Stimulated activated CD4-positive, alpha-beta T cell treated with anti-CD3 and anti-CD28 coated beads, Interleukin-15, amount 100 ng/mL, for 24 hours (primary cell): ENCODE measurements around the gene AK1.
"Not testable (repeated sequence)": the region's sequence is repeated elsewhere in the genome, so short reads cannot be mapped to it uniquely, and the experiment has no call there.

ENCODE experiments used
- DNase-seq: peaks from one replicate; pipeline ENCODE4 v3.0.0-alpha.2; 2020

Gene AK1

DNA sequence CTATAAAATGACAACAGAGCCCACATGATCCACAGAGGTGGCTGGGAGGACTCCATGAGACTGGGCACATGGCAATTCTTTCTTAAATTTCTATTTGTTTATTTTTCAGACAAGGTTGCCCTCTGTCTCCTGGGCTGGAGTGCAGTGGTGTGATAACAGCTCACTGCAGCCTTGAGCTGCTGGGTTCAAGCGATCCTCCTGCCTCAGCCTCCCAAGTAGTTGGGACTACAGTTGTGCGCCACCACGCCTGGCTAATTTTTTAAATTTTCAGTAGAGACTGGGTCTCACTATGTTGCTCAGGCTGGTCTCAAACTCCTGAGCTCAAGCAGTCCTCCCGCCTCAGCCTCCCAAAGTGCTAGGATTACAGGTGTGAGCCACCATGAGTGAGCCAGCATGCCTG lies 31.9 kb downstream of the AK1 start:
- DNase-seq: not testable (repeated sequence)

DNA sequence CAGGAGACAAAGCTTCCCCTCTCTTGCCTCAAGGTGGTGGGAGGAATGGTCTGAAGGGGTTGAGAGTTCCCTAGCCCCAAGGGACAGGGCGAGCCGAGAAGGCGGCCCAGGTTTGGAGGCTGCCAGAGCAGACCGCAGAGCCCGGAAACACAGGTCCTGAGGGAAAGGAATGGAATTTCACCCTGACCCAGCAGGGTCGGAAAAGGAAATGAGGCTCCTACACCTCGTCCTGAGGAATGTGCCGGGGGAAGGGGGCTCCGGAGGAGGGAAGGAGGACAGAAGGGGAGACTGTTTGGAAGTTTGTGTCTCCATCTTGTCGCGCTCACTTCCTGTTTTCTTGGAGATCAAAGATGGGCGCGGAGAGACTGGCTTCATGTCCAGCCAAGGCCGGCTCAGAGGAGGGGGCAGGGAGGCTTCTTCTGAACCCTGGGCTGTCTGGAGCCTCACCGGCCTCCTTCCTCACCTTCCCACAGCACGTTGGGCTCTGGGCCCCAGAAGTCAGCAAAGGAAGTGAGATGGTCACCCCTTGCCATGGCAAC lies 32.6 kb downstream of the AK1 start:
- DNase-seq: no peak

DNA sequence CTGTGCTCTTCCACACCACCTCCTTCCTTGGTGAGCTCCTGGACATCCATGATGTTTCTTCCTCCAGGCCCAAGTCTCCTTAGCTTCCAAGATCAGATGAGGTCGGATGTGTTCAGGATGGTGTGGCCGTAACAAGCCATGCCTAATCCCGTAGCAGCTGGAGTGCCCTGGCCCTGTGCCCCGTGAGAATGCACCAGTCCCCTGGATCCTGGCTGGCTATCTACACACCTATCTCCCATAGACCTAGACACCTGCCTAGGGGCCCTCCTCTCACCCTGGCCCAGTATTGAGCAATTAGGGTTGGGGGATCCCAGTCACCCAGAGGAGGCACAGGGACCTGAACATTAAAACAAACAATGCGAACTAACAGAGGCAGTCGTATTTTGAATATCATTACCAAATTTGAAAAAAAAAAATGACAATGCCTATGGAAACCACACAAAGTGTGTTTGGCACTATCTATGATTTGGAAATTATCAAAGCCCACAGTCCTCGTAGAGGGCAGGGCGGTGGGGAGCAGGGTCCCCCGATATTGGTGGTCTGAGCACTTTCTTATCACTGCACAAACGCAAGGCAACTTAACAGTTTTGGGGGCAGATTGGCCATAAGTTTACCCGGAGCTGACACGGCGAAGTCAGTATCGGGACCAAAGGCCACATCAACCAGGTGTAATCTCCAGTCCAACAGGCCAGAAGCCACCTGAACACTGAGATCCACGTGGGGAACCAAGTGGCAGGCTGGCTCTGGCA lies 36.2 kb downstream of the AK1 start:
- DNase-seq: no peak

DNA sequence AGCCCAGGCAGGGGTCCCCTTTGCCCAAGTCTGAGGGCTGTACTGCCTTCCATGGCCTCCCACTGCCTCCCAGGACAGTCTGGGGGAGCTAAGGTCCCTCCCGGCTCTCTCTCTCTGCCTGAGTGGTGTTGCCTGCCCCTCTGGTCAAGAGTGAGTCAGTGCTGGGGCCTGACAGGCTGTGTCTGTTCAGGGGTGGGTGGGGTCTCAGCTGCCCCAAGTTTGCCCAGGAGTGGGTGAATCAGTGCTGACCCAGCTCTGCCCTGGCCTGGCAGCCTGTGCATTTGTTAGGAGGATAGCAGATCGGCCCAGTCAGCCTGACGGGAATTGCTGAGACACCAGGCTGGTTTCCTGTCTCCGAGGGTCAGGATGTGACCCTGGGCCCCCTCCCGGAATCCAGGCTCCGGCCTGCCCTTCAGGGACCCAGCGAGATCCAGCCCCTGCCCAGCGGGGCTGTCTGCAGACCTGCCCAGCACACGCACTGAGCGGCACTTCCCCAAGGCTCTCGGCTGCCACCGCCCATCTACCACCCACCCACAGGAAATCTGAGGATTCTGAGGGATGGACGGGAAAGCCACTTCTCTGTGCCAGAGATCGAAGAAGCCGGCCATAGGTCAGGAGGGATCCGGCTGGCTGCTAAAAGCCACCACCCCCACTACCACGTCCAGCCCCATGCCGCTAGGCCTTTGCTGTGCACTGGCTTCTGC lies 38.9 kb downstream of the AK1 start:
- no peak for DNase-seq

DNA sequence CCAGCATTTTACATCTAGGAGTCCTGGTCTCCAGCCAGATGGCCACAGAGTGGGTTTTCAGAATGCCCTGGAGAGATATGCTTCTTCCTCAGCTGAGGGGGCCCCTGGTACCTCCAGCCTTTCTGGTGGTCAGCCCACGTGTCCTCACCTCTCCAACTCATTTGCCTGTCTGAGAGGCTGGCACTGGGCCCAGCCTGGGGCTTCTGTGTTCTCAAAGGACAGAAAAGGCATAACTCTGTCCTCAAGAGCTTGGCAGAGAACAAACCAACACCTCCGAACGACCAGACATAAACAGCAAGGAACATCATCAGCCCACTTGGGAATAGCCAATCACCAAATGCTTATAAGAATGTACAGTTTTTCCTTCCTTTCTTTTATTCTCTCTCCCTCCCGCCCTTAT lies 40.1 kb downstream of the AK1 start:
- no peak for DNase-seq

DNA sequence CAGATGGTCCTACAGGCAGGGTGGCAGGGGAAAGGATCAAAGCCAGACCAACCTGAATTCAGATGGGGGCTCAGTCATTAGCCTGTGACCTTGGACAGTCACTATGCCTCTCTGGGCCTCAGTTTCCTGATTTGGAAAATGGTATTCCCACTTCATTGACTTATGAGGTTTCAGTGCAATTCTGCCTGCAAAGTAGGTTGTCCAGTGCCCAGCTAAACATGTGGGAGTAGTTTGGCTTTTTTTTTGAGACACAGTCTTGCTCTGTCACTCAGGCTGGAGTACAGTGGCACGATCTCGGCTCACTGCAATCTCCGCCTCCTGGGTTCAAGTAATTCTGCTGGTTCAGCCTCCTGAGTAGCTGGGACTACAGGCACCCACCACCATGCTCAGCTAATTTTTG lies 40.9 kb downstream of the AK1 start:
- DNase-seq: not testable (repeated sequence)

DNA sequence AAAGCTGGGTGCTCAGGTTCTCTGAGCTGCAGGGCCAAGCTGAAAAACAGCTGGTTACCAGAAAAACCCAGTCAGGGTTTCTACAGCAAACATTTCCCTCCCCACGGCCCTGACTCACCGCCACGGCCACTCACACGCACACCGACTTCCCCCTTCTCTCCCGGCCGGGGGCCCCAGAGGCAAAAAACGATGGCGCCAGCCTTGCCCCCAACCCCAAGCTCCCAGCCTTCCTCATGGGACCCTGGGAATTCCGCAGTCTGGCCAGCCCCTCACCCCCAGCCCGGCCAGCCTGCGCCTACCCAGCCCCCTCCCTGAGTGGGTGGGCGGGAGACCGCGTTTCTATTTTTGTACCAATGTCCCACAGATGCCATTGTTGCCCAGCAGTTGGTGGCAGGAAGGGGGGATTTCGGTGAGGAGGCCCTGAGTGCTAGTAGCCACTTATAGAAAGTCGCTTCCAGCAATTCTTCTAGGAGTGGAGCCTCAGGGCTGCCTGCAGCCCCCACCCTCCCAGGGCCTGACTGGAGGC lies 41.4 kb downstream of the AK1 start:
- peak; percentile 42 for DNase-seq

DNA sequence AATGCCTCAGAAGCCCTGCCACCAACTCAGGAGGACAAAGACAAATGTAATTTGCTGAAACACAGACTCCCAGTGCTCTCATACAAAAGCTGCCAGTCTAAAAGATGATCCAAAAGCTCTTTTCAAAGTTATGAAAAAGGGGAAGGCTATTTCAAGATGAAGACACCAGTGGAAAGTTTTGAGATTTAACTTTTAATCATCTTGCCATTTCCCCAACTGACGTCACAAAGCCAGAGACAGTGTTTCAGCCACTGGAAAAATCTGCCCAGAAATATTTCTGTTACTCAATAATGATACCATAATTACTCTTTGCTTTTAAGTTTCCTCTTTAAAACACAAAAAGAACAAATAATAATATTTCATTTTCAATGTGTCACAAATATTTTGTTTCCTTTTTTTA lies 43.9 kb downstream of the AK1 start:
- DNase-seq: no peak

DNA sequence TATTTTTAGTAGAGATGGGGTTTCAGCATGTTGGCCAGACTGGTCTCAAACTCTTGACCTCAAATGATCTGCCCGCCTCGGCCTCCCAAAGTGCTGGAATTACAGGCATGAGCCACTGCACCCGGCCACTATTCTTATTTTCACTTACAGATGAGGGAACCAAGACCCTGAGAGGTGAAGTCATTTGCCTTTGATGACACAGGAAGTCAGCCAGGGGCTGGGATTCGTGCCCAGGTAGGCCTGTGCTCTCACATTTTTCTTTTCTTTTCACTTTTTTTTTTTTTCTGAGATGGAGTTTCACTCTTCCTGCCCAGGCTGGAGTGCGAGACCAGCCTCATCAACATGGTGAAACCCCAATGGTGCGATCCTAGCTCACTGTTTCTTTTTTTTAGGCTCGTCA lies 45.2 kb downstream of the AK1 start:
- no peak for DNase-seq

DNA sequence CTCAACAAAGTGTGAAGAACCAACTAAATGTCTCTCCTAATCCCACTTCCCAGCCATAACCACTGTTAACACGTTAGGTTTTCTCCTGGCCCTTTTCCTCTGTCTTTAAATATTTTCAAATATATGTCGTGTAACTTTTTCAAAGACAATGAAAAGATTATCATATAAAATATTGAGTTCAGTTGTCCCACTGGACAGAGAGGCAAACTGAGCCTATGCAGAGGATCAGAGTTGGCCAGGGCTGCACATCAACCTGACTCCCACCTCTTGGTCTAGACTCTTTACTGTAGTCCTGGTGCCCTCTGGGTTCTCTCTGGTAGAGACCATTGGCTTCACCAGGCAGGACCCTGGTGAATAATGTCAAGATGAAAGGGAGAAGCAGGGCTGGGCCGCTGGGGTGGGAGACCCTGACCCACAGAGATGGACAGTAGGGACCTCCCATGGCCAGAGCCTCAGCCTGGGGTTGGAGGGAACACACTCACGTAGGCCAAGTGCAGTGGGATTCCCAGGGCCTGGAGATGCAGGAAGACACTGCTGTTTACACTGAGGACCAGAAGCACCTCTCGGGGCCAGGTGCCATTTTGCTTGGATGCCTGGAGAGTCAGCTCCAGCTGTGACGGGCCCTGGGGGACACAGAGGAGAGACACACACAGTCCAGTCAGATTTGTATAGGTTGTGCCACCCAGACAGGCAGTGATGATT lies 48.1 kb downstream of the AK1 start:
- DNase-seq: no peak

DNA sequence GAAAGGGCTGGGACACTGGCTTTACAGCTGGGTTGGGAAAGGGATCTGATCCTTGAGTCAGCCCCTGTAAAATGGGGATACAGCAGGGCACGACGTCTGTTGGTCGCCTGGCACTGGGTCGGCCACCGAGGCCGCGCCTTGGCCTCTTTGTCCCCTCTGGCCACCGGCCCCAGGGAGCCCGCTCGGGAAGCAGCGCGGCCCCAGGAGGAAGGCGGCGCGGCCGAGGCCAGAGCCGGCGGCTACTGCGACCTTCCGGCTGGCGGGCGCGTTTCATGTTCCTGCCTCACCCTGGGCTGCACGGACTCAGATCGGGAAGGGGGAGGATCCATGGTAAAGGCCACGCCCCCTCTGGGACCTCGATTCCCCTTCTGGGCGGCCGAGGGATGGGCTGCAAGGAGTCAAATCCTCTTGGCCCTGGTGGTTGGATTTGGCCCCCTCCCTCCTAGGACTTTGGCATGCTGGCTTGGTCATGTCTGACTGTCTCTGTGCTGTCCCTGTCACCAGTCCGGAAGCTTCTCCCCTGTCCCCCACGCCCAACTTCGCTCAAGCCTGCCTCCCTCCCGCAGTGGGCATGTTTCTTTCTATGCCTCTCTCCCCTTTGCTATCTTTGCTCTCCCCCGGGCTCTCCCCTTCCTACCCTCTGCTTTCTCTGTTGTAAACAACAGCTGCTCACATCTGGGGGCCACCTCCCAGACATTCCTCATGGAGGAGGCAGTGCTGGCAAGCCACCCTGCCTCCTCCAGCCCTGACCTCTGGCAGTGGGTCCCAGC lies 49.0 kb downstream of the AK1 start:
- DNase-seq: no peak

DNA sequence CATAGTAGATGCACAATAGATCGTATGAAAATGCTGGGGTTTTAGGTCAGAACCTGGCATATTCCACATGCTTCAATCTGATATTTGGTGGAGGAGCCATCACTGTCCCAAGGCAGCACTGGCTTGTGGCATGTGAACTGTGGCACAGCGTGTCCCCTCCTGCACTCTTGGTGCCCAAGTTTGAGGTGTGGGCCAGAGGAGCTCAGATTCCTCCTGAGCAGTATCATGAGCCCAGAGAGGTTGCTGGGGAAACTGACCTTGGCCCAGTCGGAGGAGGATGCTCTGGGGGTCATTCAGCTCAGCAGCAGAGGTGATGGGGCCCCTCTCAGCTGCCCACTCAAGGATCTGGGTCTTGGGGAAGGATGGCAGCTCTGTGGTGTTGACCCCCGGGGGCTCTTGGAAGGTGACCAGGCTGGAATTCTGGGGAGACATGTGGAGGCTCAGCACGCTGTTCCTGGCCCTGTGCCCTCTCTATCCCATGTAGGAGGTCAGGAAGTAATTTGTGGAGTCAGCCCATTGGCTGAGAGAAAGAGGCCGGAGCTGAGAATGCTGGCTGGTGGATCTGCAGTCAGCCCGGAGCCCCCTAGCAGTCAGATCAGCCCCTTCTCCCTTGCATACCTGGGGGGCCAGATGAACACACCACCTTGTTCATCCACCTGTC lies 51.1 kb downstream of the AK1 start:
- no peak for DNase-seq

DNA sequence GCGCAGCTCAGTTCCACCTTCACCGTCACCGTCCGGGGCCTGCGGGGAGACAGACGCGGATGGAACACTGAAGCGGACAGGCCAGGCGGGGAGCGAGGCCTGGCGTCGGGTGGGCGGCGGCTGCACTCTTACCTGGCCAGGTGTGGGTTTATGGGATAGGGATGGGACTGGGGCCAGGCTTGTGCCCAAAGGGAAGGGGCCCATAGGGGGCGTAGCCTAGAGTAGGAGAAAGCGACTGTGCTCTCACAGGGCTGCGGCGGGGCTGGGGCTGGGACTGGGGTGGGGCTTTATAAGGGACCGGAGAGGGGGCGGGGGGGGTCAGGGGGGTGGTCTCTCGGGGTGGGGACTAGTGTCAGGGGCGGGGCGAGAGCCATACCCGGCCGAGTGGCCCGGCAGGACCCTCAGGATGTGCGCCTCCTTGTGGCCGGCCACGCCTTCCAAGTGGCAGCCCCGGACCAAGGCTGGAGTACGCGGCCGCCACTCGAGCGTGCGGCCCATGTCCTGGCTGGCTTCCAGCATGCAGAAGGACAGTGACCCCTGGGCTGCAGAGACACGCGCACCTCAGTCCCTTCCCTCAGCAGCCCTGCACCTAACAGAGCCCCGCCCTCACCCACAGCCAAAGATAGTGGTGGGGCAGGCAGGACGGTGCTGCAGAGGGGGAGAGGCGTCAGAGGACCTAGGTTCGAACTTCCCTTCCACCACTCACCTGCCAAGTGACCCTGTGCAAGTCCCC lies 52.0 kb downstream of the AK1 start:
- DNase-seq: no peak

DNA sequence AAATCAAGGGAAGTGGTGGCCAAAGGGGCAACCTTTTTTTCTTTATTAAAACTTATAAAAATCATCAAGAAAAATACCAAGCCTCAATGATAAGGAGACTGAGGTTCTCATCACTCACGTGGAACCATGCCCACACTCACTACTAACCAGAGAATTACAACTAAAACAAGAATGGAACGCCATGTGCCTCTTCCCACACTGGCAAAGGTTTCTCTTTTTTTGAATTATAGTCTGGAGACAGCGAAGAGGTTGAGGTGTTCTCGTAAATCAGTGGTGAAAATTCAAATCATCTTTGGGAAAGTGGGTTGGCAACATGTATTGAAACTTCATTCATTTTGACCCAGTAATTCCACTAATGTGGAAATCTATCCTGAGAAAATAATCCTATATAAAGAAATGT lies 55.4 kb downstream of the AK1 start:
- DNase-seq: no peak

DNA sequence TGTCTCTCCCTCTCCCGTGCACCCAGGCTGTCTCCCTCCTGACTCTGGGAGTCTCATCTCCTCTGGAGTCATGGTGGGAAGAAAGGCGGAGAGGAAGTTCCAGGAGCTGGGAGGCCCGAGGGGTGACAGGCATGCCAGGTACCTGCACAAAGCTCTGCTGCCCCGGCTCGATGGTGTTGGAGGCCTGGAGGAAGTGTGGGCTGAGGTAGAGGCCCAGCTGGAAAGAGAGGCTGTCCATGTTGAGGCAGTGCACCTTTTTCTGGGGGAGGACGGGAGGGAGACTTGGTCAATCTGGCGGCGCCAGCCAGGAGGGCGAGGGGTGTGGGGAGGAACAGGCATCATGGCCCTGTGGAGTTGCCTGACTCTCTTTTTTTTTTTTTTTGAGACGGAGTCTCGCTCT lies 58.9 kb downstream of the AK1 start:
- no peak for DNase-seq

DNA sequence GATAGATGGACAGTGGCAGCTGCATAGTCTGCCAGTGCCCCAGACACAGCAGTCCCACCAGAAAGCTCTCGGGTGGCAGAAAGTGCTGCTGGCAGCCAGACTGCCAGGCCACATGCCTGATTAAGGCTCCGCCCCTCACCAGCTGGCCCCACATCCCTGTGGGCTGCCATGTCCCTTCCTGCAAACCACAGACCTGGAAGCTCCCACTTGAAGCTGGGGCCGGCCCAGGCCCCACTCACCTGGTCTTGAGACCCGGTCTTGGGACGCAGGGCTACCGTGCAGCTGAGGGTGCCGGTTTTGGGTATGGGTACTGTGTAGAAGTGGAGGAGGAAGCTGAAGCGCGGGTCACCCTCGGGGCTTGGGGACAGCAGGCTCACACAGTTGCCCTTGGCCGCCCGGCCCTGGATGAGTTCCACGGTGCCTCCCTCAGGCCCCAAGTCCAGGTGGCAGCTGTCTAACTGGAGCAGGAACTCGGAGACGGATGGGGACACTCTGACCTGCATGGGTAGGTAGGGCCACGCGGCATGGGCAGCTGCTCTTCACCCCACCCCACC lies 59.5 kb downstream of the AK1 start:
- no peak for DNase-seq

DNA sequence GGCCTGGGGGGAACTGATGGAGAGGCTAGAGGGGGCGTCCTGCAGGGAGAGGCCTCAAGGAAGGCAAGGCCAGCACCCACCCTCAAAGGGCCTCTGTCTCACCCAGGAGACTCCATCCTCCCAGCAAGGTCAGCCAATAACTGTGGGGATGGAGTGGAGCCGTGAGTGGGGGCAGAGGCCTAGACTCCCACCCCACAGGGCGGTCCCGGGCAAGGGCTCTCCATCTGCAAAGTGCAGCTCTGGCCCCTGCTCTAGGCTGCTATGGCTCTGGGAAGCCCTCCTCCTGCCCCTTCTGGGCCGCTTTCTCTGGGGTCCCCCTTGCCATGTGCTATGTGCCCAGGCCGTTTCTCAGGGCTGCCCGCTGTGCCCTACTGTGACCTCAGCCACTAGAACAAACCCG lies 60.7 kb downstream of the AK1 start:
- no peak for DNase-seq
